GM23338 (cell line): ENCODE results near the gene ABCC12. TPM values are rescaled to one million over a fixed set of nuclear protein-coding genes. Genes with fewer than 3 reads are reported as not detected.

ENCODE experiments used
- ATAC-seq: fragments of 200-7000 bp; cut with Tn5 transposase; 3 replicates; pipeline ENCODE4 v1.9.1; 2020
- DNase-seq: peaks from one replicate; pipeline ENCODE4 v3.0.0-alpha.2; 2015; ENCODE audit warnings: low spot score
- H2AFZ ChIP-seq: fragments of 200-600 bp; sonication (generic); 2 replicates; pipeline ENCODE4 v1.8.0; 2016; ENCODE audit warnings: antibody characterized with exemption, mild to moderate bottlenecking, moderate library complexity
- H3F3A ChIP-seq: fragments of 200-600 bp; sonication (generic); replicated peaks from 2 replicates; pipeline ENCODE4 v1.8.0; 2017; ENCODE audit warnings: antibody characterized with exemption, mixed run types, low read depth
- H3K27ac ChIP-seq: fragments of 200-600 bp; sonication (generic); 2 replicates; pipeline ENCODE4 v1.6.1; 2016; ENCODE audit warnings: low read depth
- H3K27me3 ChIP-seq: fragments of 200-600 bp; sonication (generic); 2 replicates; pipeline ENCODE4 v1.8.0; 2016; ENCODE audit warnings: mild to moderate bottlenecking, mixed run types, moderate library complexity; ENCODE audit not compliant: insufficient read depth
- H3K36me3 ChIP-seq: fragments of 200-600 bp; sonication (generic); 2 replicates; pipeline ENCODE4 v1.8.0; 2016; ENCODE audit warnings: mild to moderate bottlenecking; ENCODE audit not compliant: insufficient read depth
- H3K4me1 ChIP-seq: fragments of 200-600 bp; sonication (generic); 2 replicates; pipeline ENCODE4 v1.8.0; 2016; ENCODE audit warnings: mild to moderate bottlenecking, moderate library complexity; ENCODE audit not compliant: insufficient read depth
- H3K4me2 ChIP-seq: fragments of 200-600 bp; sonication (generic); 2 replicates; pipeline ENCODE4 v1.7.1; 2017; ENCODE audit warnings: mixed run types
- H3K4me3 ChIP-seq: fragments of 200-600 bp; sonication (generic); 2 replicates; pipeline ENCODE4 v1.6.1; 2016; ENCODE audit warnings: mixed run types
- H3K79me2 ChIP-seq: fragments of 200-600 bp; sonication (generic); replicated peaks from 2 replicates; pipeline ENCODE4 v1.8.0; 2017; ENCODE audit warnings: mild to moderate bottlenecking; ENCODE audit not compliant: insufficient read depth
- H3K9me2 ChIP-seq: fragments of 200-600 bp; sonication (generic); 2 replicates; pipeline ENCODE4 v1.8.0; 2017; ENCODE audit not compliant: insufficient read depth
- H4K20me1 ChIP-seq: fragments of 200-600 bp; sonication (generic); replicated peaks from 2 replicates; pipeline ENCODE4 v1.8.0; 2017; ENCODE audit warnings: mild to moderate bottlenecking; ENCODE audit not compliant: insufficient read depth
- H3K27ac Mint-ChIP-seq: 2 replicates; pipeline ENCODE4 v1.8.0; 2020; ENCODE audit warnings: inconsistent platforms, mild to moderate bottlenecking, moderate library complexity, mixed read lengths
- H3K27me3 Mint-ChIP-seq: 3 replicates; pipeline ENCODE4 v1.8.0; 2022; ENCODE audit warnings: low read depth, mild to moderate bottlenecking, moderate library complexity, mixed read lengths, inconsistent platforms; ENCODE audit not compliant: insufficient read depth, poor library complexity
- H3K36me3 Mint-ChIP-seq: 3 replicates; pipeline ENCODE4 v1.8.0; 2021; ENCODE audit warnings: low read depth, mild to moderate bottlenecking, inconsistent platforms, moderate library complexity, mixed read lengths
- H3K4me1 Mint-ChIP-seq: 3 replicates; pipeline ENCODE4 v1.8.0; 2020; ENCODE audit warnings: mild to moderate bottlenecking, inconsistent platforms, mixed read lengths
- H3K4me3 Mint-ChIP-seq: 3 replicates; pipeline ENCODE4 v1.8.0; 2021; ENCODE audit warnings: moderate library complexity, mild to moderate bottlenecking, inconsistent platforms, mixed read lengths
- H3K9me3 Mint-ChIP-seq: 3 replicates; pipeline ENCODE4 v1.8.0; 2020; ENCODE audit warnings: moderate library complexity, mild to moderate bottlenecking, inconsistent platforms, mixed read lengths
- CREB1 ChIP-seq: fragments of 250-450 bp; sonication (Bioruptor Pico); IDR thresholded peaks from 2 replicates; pipeline ENCODE4 v1.5.0; 2020; ENCODE audit warnings: low read depth, mild to moderate bottlenecking, moderate library complexity
- EZH2 ChIP-seq: fragments of 200-600 bp; sonication (generic); IDR thresholded peaks from one replicate; pipeline ENCODE4 v1.8.0; 2017; ENCODE audit warnings: antibody characterized with exemption, mild to moderate bottlenecking, low read depth; ENCODE audit not compliant: unreplicated experiment
- EZH2phosphoT487 ChIP-seq: fragments of 200-600 bp; sonication (generic); IDR thresholded peaks from one replicate; pipeline ENCODE4 v1.8.1; 2018; ENCODE audit warnings: antibody characterized with exemption; ENCODE audit not compliant: unreplicated experiment
- JUNB ChIP-seq: IDR thresholded peaks from one replicate; pipeline ENCODE4 v1.6.1; 2016; ENCODE audit warnings: antibody characterized with exemption; ENCODE audit not compliant: unreplicated experiment
- NANOG ChIP-seq: IDR thresholded peaks from 2 replicates; pipeline ENCODE4 v1.6.1; 2016; ENCODE audit warnings: antibody characterized with exemption, borderline replicate concordance
- POLR2AphosphoS5 ChIP-seq: IDR thresholded peaks from 2 replicates; pipeline ENCODE4 v1.6.1; 2016; ENCODE audit warnings: antibody characterized with exemption, low read depth
- STAT1 ChIP-seq: IDR thresholded peaks from one replicate; pipeline ENCODE4 v1.6.1; 2016; ENCODE audit warnings: antibody characterized with exemption; ENCODE audit not compliant: unreplicated experiment
- ZNF114 ChIP-seq: fragments of 250-450 bp; sonication (Bioruptor Pico); IDR thresholded peaks from 2 replicates; pipeline ENCODE4 v1.5.0; 2020; ENCODE audit warnings: mild to moderate bottlenecking, moderate library complexity
- ZNF331 ChIP-seq: fragments of 250-450 bp; sonication (Bioruptor Pico); IDR thresholded peaks from 2 replicates; pipeline ENCODE4 v1.5.0; 2020; ENCODE audit warnings: low read depth, mild to moderate bottlenecking, moderate library complexity
- polyA plus RNA-seq: library from polyadenylated mRNA; unstranded; fragments of >200 nt; fragmentation: Nextera tagmentation; extraction: Ambion mirVana; gene quantifications from 2 replicates; pipeline ENCODE4 v1.2.1, GENCODE V29; 2016
- total RNA-seq: library from RNA; depleted of rRNA; stranded (reverse); fragments of >200 nt; shearing (Covaris generic); gene quantifications from 2 replicates; pipeline ENCODE4 v1.2.3, GENCODE V29; 2014
- TF ChIP-seq, protein P1 (sequence below): IDR thresholded peaks from 2 replicates; pipeline ENCODE4 v1.6.1; 2016; ENCODE audit warnings: antibody characterized with exemption
- TF ChIP-seq, protein P2 (sequence below): fragments of 250-450 bp; sonication (Bioruptor Pico); IDR thresholded peaks from 2 replicates; pipeline ENCODE4 v1.5.0; 2020; ENCODE audit warnings: mild to moderate bottlenecking, moderate library complexity
- TF ChIP-seq, protein P3 (sequence below), 2 experiments: fragments of 200-600 bp in 1 of 2; sonication (generic) in 1 of 2; conservative IDR thresholded peaks; 2 replicates each; pipeline versions ENCODE4 v1.5.1 to v1.6.1; 2016 to 2017; ENCODE audit warnings: antibody characterized with exemption in 2 of 2, low read depth in 2 of 2, mild to moderate bottlenecking in 2 of 2, moderate library complexity in 1 of 2
- TF ChIP-seq, protein P4 (sequence below): IDR thresholded peaks from one replicate; pipeline ENCODE4 v1.6.1; 2018; ENCODE audit warnings: antibody characterized with exemption; ENCODE audit not compliant: unreplicated experiment

Gene ABCC12
- total and polyA plus RNA-seq, 2 experiments from 2014 or later = not detected

DNA sequence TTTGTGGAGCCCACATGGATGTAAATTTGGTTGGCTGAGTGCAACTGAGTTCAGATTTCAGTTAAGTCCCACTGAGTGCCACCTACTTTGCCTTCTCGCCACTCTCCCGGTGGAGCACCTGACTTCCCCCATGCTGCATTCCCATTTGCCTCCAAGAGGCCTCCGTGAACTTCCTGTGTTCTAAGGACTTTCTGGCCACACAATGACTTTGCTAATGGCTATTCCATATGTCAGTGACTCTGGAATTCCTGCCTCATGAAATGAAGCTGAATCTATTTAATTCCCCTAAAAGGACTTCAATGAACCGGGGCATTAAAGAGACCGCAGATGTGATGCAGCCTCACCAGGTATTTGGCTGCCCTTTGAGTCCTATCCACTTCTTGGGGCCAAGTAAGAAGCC, 29.9 kb downstream of the ABCC12 start:
- Mint-ChIP-seq H3K4me1 (peaks cover 9% of the 10 kb centered on the region), H3K27me3 (peaks cover 4% of the 10 kb centered on the region), H3K4me3 (no peak overlapping the region), H3K27ac (no peak overlapping the region), H3K36me3 (no peaks in the 10 kb centered on the region), H3K9me3 (no peaks in the 10 kb centered on the region; the same call in 2 of the 3 replicates)
- H3K4me1 ChIP-seq = no peaks in the 10 kb centered on the region
- H4K20me1 ChIP-seq = no peaks in the 10 kb centered on the region
- TF ChIP-seq STAT1 = no peak
- no peak for TF ChIP-seq ZNF114 (CRISPR knock-in tag)
- no peak for TF ChIP-seq CREB1
- no peak for TF ChIP-seq EZH2phosphoT487
- no peak for TF ChIP-seq ZNF331
- no peak for TF ChIP-seq JUNB
- TF ChIP-seq NANOG = no peak
- TF ChIP-seq, protein P1, sequence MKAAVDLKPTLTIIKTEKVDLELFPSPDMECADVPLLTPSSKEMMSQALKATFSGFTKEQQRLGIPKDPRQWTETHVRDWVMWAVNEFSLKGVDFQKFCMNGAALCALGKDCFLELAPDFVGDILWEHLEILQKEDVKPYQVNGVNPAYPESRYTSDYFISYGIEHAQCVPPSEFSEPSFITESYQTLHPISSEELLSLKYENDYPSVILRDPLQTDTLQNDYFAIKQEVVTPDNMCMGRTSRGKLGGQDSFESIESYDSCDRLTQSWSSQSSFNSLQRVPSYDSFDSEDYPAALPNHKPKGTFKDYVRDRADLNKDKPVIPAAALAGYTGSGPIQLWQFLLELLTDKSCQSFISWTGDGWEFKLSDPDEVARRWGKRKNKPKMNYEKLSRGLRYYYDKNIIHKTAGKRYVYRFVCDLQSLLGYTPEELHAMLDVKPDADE = no peak
- TF ChIP-seq, protein P2, sequence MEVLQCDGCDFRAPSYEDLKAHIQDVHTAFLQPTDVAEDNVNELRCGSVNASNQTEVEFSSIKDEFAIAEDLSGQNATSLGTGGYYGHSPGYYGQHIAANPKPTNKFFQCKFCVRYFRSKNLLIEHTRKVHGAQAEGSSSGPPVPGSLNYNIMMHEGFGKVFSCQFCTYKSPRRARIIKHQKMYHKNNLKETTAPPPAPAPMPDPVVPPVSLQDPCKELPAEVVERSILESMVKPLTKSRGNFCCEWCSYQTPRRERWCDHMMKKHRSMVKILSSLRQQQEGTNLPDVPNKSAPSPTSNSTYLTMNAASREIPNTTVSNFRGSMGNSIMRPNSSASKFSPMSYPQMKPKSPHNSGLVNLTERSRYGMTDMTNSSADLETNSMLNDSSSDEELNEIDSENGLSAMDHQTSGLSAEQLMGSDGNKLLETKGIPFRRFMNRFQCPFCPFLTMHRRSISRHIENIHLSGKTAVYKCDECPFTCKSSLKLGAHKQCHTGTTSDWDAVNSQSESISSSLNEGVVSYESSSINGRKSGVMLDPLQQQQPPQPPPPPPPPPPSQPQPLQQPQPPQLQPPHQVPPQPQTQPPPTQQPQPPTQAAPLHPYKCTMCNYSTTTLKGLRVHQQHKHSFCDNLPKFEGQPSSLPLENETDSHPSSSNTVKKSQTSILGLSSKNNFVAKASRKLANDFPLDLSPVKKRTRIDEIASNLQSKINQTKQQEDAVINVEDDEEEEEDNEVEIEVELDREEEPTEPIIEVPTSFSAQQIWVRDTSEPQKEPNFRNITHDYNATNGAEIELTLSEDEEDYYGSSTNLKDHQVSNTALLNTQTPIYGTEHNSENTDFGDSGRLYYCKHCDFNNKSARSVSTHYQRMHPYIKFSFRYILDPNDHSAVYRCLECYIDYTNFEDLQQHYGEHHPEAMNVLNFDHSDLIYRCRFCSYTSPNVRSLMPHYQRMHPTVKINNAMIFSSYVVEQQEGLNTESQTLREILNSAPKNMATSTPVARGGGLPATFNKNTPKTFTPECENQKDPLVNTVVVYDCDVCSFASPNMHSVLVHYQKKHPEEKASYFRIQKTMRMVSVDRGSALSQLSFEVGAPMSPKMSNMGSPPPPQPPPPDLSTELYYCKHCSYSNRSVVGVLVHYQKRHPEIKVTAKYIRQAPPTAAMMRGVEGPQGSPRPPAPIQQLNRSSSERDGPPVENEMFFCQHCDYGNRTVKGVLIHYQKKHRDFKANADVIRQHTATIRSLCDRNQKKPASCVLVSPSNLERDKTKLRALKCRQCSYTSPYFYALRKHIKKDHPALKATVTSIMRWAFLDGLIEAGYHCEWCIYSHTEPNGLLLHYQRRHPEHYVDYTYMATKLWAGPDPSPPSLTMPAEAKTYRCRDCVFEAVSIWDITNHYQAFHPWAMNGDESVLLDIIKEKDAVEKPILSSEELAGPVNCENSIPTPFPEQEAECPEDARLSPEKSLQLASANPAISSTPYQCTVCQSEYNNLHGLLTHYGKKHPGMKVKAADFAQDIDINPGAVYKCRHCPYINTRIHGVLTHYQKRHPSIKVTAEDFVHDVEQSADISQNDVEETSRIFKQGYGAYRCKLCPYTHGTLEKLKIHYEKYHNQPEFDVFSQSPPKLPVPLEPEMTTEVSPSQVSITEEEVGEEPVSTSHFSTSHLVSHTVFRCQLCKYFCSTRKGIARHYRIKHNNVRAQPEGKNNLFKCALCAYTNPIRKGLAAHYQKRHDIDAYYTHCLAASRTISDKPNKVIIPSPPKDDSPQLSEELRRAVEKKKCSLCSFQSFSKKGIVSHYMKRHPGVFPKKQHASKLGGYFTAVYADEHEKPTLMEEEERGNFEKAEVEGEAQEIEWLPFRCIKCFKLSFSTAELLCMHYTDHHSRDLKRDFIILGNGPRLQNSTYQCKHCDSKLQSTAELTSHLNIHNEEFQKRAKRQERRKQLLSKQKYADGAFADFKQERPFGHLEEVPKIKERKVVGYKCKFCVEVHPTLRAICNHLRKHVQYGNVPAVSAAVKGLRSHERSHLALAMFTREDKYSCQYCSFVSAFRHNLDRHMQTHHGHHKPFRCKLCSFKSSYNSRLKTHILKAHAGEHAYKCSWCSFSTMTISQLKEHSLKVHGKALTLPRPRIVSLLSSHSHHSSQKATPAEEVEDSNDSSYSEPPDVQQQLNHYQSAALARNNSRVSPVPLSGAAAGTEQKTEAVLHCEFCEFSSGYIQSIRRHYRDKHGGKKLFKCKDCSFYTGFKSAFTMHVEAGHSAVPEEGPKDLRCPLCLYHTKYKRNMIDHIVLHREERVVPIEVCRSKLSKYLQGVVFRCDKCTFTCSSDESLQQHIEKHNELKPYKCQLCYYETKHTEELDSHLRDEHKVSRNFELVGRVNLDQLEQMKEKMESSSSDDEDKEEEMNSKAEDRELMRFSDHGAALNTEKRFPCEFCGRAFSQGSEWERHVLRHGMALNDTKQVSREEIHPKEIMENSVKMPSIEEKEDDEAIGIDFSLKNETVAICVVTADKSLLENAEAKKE = no peak
- TF ChIP-seq EZH2 = no peak
- TF ChIP-seq, protein P3, sequence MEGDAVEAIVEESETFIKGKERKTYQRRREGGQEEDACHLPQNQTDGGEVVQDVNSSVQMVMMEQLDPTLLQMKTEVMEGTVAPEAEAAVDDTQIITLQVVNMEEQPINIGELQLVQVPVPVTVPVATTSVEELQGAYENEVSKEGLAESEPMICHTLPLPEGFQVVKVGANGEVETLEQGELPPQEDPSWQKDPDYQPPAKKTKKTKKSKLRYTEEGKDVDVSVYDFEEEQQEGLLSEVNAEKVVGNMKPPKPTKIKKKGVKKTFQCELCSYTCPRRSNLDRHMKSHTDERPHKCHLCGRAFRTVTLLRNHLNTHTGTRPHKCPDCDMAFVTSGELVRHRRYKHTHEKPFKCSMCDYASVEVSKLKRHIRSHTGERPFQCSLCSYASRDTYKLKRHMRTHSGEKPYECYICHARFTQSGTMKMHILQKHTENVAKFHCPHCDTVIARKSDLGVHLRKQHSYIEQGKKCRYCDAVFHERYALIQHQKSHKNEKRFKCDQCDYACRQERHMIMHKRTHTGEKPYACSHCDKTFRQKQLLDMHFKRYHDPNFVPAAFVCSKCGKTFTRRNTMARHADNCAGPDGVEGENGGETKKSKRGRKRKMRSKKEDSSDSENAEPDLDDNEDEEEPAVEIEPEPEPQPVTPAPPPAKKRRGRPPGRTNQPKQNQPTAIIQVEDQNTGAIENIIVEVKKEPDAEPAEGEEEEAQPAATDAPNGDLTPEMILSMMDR (conservative IDR thresholded peaks at IDR 0.05; ENCODE audit: low read depth in 2 of 2) = no peak
- TF ChIP-seq, protein P4, sequence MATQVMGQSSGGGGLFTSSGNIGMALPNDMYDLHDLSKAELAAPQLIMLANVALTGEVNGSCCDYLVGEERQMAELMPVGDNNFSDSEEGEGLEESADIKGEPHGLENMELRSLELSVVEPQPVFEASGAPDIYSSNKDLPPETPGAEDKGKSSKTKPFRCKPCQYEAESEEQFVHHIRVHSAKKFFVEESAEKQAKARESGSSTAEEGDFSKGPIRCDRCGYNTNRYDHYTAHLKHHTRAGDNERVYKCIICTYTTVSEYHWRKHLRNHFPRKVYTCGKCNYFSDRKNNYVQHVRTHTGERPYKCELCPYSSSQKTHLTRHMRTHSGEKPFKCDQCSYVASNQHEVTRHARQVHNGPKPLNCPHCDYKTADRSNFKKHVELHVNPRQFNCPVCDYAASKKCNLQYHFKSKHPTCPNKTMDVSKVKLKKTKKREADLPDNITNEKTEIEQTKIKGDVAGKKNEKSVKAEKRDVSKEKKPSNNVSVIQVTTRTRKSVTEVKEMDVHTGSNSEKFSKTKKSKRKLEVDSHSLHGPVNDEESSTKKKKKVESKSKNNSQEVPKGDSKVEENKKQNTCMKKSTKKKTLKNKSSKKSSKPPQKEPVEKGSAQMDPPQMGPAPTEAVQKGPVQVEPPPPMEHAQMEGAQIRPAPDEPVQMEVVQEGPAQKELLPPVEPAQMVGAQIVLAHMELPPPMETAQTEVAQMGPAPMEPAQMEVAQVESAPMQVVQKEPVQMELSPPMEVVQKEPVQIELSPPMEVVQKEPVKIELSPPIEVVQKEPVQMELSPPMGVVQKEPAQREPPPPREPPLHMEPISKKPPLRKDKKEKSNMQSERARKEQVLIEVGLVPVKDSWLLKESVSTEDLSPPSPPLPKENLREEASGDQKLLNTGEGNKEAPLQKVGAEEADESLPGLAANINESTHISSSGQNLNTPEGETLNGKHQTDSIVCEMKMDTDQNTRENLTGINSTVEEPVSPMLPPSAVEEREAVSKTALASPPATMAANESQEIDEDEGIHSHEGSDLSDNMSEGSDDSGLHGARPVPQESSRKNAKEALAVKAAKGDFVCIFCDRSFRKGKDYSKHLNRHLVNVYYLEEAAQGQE = no peak
- TF ChIP-seq POLR2AphosphoS5 = no peak
- H3F3A ChIP-seq = no peaks in the 10 kb centered on the region
- ATAC-seq = no peak
- H2AFZ ChIP-seq = no peak overlapping the region
- H3K9me2 ChIP-seq = peaks cover 9% of the 10 kb centered on the region; the same call in 1 of the 2 replicates
- H3K27ac ChIP-seq = no peak overlapping the region
- H3K4me3 ChIP-seq = no peak overlapping the region
- no peaks in the 10 kb centered on the region for H3K27me3 ChIP-seq
- H3K4me2 ChIP-seq = no peak overlapping the region
- H3K79me2 ChIP-seq = no peaks in the 10 kb centered on the region
- DNase-seq = no peak
- H3K36me3 ChIP-seq = no peaks in the 10 kb centered on the region
